ENCODE data around the gene COL24A1. TPM values are rescaled to one million over a fixed set of nuclear protein-coding genes. Genes with fewer than 3 reads are reported as not detected.

The COL24A1 gene
- total RNA-seq, 1 donor from 2014 or later = not detected

DNA sequence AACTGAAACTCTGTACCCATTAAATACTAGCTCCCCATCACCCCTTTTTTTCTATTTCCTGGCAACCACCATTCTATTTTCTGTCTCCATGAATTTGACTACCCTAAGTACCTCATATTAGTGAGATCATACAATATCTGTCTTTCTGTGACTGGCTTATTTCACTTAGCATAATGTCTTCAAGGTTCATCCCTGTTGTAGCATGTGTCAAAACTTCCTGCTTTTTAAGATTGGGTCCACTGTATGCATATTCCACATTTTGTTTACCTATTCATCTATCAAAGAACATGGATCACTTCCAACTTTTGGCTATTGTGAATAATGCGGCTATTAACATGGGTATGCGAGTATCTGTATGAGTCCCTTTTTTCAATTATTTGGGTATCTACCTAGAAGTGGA lies 266.7 kb downstream of the COL24A1 start:
- H3K27me3 Mint-ChIP-seq = no peaks in the 10 kb centered on the region
- H3K9me3 Mint-ChIP-seq = no peaks in the 10 kb centered on the region
- ATAC-seq (ENCODE audit: low read depth) = no peak
- TF ChIP-seq, protein P1, sequence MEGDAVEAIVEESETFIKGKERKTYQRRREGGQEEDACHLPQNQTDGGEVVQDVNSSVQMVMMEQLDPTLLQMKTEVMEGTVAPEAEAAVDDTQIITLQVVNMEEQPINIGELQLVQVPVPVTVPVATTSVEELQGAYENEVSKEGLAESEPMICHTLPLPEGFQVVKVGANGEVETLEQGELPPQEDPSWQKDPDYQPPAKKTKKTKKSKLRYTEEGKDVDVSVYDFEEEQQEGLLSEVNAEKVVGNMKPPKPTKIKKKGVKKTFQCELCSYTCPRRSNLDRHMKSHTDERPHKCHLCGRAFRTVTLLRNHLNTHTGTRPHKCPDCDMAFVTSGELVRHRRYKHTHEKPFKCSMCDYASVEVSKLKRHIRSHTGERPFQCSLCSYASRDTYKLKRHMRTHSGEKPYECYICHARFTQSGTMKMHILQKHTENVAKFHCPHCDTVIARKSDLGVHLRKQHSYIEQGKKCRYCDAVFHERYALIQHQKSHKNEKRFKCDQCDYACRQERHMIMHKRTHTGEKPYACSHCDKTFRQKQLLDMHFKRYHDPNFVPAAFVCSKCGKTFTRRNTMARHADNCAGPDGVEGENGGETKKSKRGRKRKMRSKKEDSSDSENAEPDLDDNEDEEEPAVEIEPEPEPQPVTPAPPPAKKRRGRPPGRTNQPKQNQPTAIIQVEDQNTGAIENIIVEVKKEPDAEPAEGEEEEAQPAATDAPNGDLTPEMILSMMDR (IDR thresholded peaks at IDR 0.05) = no peak
- ChIA-PET POLR2A (no interaction called here), CTCF (no interaction called here)
- intact Hi-C loops (cut with micrococcal nuclease) = loop anchor here (10.0 kb wide), 1 partner anchor 585 kb away; no protein-coding TSS in a partner anchor
- H3K4me1 Mint-ChIP-seq = no peaks in the 10 kb centered on the region
- no peak overlapping the region for H3K4me3 Mint-ChIP-seq
- H3K36me3 Mint-ChIP-seq (ENCODE audit: low read depth) = no peaks in the 10 kb centered on the region
- no peak for DNase-seq
- no peak overlapping the region for H3K27ac Mint-ChIP-seq

GRCh38 chr1:85888921-85889320 lies 267.7 kb downstream of the COL24A1 start:
- CTCF ChIA-PET = no interaction called here
- TF ChIP-seq, protein P1 (IDR thresholded peaks at IDR 0.05) = no peak
- POLR2A ChIA-PET = no interaction called here
- no peaks in the 10 kb centered on the region for H3K36me3 Mint-ChIP-seq (ENCODE audit: low read depth)
- no peak for ATAC-seq (ENCODE audit: low read depth)
- H3K9me3 Mint-ChIP-seq = no peaks in the 10 kb centered on the region
- no peaks in the 10 kb centered on the region for H3K4me1 Mint-ChIP-seq
- H3K4me3 Mint-ChIP-seq = no peak overlapping the region
- no peaks in the 10 kb centered on the region for H3K27me3 Mint-ChIP-seq
- H3K27ac Mint-ChIP-seq = no peak overlapping the region
- DNase-seq = no peak
- intact Hi-C loops (cut with micrococcal nuclease) = loop anchor here (10.0 kb wide), 1 partner anchor 584 kb away; no protein-coding TSS in a partner anchor

DNA sequence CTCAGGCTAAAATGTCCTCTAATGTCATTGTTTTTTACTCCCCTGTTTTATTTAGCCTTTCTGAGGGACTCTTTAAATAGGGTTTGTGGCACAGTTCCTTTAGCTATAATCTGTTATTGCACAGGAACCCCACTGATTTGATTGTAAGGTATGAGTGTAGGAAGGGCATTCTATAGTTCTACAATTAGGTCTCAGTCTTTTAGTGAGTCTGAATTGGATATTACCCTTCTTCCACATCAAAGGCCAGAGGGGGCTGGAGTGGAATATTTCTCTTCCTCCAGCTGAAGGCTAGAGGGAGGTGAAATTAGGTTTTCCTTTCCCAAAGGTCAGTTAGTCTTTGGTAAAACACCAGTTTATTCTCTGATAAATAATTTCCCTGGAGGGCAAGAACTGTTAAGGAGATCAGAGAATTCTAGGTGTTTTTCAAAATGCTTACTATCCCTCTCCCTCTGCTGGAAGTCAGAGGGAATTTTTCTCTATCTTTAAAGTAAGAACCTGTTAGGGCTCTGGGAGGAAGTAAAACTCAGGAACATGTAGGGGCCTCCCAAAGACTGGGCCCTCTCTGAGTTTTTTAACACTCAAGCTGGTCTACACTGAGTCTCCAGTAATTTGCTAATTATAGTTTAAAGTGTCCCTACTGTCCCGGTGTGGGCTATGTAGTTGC lies 272.1 kb downstream of the COL24A1 start:
- CTCF ChIA-PET = no interaction called here
- Mint-ChIP-seq H3K27ac (no peak overlapping the region), H3K36me3 (ENCODE audit: low read depth) (no peaks in the 10 kb centered on the region), H3K4me1 (no peaks in the 10 kb centered on the region), H3K27me3 (no peaks in the 10 kb centered on the region), H3K4me3 (no peak overlapping the region), H3K9me3 (no peaks in the 10 kb centered on the region)
- POLR2A ChIA-PET = no interaction called here
- TF ChIP-seq, protein P1 (IDR thresholded peaks at IDR 0.05) = no peak
- DNase-seq (no peak), ATAC-seq (ENCODE audit: low read depth) (no peak)
- intact Hi-C loops (cut with micrococcal nuclease) = loop anchor here (10.0 kb wide), 1 partner anchor 580 kb away; no protein-coding TSS in a partner anchor

- POLR2A ChIA-PET = no interaction called here
- H3K4me1 Mint-ChIP-seq = no peaks in the 10 kb centered on the region
- intact Hi-C loops (cut with micrococcal nuclease) = no loop called here
These were observed 289.4 kb downstream of the COL24A1 start for GRCh38 chr1:85867189-85867588.

DNA sequence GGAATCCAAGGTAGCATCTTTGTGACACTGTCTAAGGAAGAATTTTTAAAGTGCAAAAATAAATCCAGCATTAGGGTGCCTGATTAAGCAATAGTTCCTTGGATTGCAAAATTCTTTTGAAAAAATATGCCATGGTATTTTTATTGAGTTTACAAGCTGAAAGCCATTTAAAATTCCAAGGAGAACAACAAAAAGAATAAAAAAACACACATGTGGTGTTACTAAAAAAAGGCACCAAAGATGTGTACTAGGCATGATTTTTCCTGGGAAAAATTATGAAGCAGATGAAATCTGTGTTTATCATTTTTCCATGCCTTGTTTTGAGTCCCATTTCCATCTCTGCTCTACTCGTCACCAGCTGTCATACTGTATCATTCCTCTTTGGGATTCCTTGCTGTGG lies 291.4 kb downstream of the COL24A1 start:
- Mint-ChIP-seq H3K36me3 (ENCODE audit: low read depth) (no peaks in the 10 kb centered on the region), H3K27ac (no peak overlapping the region), H3K4me1 (no peaks in the 10 kb centered on the region), H3K27me3 (no peaks in the 10 kb centered on the region), H3K4me3 (no peak overlapping the region), H3K9me3 (no peaks in the 10 kb centered on the region)
- POLR2A ChIA-PET = no interaction called here
- TF ChIP-seq, protein P1 (IDR thresholded peaks at IDR 0.05) = no peak
- DNase-seq (no peak), ATAC-seq (ENCODE audit: low read depth) (no peak)
- intact Hi-C loops (cut with micrococcal nuclease) = no loop called here
- CTCF ChIA-PET = no interaction called here

More at GRCh38 chr1:85867189-85867588, 289.4 kb downstream of the COL24A1 start:
- Mint-ChIP-seq H3K27ac (no peak overlapping the region), H3K27me3 (no peaks in the 10 kb centered on the region), H3K4me3 (no peak overlapping the region), H3K36me3 (ENCODE audit: low read depth) (no peaks in the 10 kb centered on the region), H3K9me3 (no peaks in the 10 kb centered on the region)
- no peak for DNase-seq
- TF ChIP-seq, protein P1 (IDR thresholded peaks at IDR 0.05) = no peak
- CTCF ChIA-PET = no interaction called here
- no peak for ATAC-seq (ENCODE audit: low read depth)
